ENCODE results near the gene FOXC2.

FOXC2 gene

GRCh38 chr16:86566601-86566965, at the start of gene FOXC2:
Gene FOXC2, plus strand, starts transcription at chr16:86566829. Its CDS starts 507 bp downstream, at chr16:86567336.
- DNase-seq, result no peak

DNA sequence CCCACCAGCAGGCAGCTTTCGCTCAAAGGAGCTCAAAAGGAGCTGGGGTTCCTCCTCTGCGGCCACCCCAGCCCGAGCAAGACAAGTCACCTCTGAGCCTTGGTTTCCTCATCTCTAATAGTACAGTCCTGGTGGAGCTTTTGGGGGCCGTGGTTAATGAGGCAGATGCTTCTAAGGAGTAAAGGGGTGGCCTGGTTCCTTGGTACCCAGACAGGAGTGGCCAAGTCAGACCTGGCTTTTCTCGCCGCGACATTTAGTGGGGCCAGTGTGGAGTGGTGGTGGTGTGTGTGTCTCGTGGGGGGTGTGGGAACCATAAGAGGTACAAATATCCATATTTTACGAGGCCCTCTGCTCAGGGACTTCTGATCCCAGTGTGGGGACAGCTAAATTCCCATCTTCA, 49.6 kb upstream of the FOXC2 start:
- DNase-seq, result no peak

GRCh38 chr16:86517652-86518258, 48.9 kb upstream of the FOXC2 start:
- no peak for DNase-seq

GRCh38 chr16:86519007-86519648, 47.5 kb upstream of the FOXC2 start:
- DNase-seq, result no peak

GRCh38 chr16:86519649-86520316, 46.8 kb upstream of the FOXC2 start:
- peak; percentile 31 for DNase-seq

DNA sequence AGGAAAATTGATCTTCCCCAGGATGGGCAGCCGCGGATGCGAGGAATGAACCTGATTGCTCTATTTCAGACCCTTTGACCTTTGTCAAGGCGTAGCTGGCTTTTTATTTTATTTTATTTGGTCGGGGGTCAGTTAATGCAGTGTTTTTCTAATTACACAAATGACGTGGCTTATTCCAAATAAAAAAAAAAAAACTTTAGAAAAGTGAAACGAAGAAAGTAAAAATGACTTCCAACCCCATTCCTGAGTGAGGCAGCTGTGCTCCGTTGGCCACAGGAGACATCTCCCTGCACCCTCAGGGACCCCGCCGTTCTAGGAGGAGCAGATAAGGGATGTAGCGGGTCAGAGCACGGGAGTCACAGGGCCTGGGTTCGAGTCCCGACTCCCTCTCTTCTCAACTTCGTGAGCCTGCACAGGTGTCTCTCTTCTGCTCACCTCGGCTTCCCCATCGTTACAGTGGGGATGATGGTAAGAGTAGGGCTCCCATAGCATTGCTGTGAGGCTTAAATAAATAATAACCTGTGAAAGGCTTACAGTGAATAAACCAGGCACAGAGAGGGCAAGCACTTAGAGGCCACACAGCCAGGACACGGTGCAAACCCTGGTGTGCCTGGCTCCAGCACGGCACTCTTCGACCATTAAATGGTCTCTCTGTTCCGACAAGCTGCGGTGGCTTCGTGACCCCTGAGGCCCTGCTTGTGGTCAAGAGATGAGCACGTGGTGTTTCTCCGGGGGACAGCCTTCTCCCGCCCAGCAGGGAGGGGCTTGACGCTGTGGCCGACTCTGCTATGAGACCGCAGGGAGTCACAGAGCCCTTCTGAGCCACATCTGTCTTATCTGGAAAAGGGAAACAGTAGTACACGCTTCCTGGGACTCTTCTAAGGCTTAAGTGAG, 46.1 kb upstream of the FOXC2 start:
- no peak for DNase-seq

- DNase-seq, result no peak
Observed at GRCh38 chr16:86521236-86522197, 45.1 kb upstream of the FOXC2 start.

DNA sequence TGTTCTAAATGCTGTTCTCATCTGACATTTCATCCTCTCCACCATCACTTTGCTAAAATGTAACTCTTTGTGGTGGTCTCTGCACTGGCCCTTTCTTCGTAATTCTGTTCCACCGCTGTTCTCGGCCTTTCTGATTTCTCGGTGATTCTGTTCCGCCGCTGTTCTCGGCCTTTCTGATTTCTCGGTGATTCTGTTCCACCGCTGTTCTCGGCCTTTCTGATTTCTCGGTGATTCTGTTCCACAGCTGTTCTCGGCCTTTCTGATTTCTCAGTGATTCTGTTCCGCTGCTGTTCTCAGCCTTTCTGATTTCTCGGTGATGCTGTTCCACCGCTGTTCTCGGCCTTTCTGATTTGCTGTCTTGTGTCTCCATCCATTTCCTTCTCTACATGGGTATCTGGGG, 44.0 kb upstream of the FOXC2 start:
- DNase-seq, result no peak

GRCh38 chr16:86523166-86523740, 43.4 kb upstream of the FOXC2 start:
- no peak for DNase-seq

DNA sequence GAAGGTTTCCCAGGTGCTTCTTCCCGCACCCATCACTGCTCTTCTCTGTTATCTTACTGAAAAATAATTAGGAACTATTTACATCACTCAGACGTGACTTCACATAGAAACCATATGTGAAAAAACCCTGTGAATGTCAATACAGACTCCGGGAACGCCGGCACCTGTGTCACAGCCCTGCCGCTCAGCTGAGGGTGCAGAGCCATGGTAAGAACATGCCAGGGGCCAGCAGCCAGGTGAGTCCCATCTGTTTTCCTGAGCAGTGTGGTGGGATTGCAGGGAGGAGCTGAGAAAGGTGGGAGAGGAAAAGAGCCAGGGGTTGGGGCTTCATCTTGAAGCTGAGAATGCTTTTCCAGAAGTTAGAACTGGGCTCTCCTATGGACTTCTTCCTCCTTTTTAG, 42.6 kb upstream of the FOXC2 start:
- DNase-seq, result no peak

- DNase-seq, result no peak
Observed at GRCh38 chr16:86525696-86526095, 40.9 kb upstream of the FOXC2 start.

GRCh38 chr16:86527366-86527765, 39.3 kb upstream of the FOXC2 start:
- no peak for DNase-seq

- no peak for DNase-seq
Observed at GRCh38 chr16:86528061-86528929, 38.3 kb upstream of the FOXC2 start.

DNA sequence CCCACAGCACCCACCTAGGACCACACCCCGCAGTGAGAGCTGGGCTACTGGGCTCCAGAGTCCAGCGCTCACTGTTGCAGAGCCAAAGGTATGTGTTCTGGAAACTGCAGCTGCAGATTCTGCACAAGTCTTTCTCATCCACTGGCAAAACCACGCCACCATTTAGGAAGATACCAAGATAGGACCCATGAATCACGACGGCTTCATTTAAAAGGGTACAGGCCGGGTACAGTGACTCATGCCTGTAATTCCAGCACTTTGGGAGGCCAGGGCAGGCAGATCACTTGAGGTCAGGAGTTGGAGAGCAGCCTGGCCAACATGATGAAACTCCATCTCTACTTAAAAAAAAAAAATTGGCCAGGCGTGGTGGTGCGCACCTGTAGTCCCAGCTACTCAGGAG, 37.5 kb upstream of the FOXC2 start:
- no peak for DNase-seq

DNA sequence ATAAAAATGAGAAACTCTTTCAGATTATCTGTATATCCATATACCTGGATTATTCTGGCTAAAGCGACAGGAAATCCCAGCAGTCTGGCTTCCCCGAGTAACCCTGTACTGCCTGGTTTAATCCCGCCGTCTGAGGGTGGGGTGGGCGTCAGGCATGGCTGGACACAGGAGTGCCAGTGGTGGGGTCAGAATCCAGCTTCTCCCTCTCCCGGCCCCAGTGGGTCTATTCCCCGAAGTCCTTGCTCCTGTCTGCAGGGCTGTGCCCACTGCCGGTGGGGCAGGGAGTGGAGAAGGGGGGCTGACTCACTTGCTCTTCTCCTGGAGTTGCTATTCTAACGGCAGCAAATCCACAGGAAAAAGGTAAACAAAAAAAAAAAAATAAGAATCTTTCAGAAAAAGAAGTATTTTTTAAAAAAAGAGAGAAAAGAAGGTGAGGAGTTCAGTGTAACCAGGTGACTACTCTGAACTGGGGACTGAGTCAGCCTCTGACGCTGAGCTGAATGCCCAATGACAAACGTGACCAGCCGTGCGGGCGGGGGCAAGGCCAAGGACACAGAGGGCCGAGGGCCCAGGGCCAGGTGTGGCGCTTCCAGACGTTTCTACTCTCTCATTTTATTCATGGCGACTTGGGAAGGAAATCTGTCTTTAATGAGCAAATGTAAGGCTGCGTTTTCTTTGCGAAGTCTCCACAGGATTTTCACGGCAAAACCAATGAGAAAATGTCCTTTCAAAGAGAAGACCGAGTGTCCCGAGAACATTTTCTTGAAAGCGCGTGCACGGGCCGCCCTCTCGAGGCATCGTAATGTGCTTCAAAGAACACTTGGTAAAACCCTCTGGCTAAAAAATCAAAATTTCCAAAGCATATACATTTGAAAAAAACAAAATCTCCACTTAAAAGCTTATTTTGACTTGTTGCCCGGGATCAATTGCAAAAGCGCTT, 36.1 kb upstream of the FOXC2 start:
- DNase-seq, result no peak

DNA sequence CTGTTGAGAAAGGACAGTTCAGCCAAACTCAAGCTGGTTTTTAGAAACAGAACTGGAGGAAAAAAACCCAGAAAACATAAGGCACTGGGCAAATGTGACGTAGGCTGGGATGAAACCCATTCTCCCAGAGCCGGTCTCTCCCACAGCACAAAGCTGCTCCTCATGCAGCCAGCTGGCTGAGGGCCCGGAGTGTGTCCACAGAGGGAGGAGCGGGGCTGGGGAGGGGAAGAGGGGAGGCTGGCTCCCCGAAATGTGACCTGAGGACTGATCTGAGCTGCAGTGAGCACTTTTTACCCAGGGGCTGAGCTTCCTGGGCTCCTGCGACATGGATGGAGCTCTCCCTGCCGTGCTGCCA, 35.5 kb upstream of the FOXC2 start:
- DNase-seq, result no peak

DNA sequence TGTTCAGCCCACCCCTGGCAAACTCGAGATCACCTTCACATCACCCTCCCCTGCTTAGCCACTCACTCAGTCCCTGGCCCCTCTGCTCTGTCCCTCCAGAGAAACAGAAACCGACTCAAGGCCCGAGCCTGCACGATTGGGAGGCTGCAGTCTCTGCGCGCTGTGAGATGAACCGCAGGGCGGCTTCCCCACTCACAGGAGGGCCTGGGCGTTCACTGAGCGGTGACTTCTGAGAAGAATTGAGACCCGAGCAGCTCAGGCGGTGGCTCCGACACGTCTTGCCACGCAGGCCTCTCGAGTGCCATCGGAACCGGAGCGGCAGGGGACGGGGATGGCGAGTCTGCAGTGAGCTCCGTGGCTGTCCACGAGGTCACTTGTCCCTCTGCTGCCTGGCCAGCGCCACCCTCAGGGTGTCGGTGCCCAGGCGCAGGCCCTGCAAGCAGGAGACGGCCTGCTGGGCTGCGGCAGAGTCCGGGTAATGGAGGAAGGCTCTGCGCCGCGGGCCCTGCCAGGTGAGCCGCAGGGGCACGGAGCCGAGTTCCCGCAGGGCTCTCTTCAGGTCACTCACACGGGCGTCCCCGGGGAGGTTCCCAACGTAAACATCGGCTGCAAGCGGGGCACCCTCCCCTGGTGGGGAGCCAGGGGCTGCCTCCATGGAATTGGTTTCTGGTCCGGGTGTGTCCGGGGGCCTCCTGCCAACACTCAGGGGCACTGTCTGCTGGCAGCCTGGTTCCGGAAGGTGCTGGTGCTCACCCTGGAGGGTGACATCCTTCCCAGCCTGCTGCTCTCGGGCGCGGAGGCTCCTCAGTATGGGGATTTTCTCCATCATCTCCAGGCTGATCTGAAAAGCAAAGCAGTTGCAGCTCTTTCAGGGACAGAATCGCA, 34.7 kb upstream of the FOXC2 start:
- no peak for DNase-seq

DNA sequence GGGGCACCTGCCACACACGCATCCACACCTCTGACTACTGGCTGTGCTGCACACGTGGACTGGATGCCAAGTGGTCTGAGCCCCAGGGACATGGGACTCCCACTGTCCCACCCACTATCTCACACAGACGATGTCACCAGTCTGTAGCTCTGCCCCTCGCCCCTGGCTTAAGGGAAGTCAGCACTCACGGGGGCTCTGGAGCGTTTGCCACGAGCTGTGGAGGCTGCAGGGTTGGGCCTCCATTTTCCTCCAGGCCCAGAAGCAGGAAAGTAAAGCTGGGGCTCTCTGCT, 34.2 kb upstream of the FOXC2 start:
- DNase-seq, result no peak

- DNase-seq, result no peak
Observed at GRCh38 chr16:86533076-86533475, 33.6 kb upstream of the FOXC2 start.

Measured in activated effector memory CD4-positive, alpha-beta T cell treated with Interleukin-2 at 50 U/mL for 16 hours (primary cell).